H1 (cell line): ENCODE measurements around the gene PTPN21. TPM values are rescaled to one million over a fixed set of nuclear protein-coding genes. Genes with fewer than 3 reads are reported as not detected.

Experiments
- CTCF ChIA-PET: fragments of 300-600 bp; sonication (Branson Sonifier 250); formaldehyde crosslinking; loops from one replicate; lab custom pipeline; 2021; ENCODE audit not compliant: partially characterized antibody; lab: Charles Lee
- POLR2A ChIA-PET: fragments of 300-600 bp; sonication (Branson Sonifier 250); formaldehyde crosslinking; loops from one replicate; lab custom pipeline; 2021; ENCODE audit warnings: inconsistent platforms; ENCODE audit not compliant: partially characterized antibody; lab: Charles Lee
- DNase-seq, 2 experiments: peaks; one replicate each; pipeline versions ENCODE4 v3.0.0 to v3.0.0-alpha.2; 2010 to 2022; ENCODE audit warnings: low spot score in 2 of 2, low read depth in 1 of 2, mixed read lengths in 1 of 2
- FAIRE-seq: peaks from 2 replicates; lab custom pipeline; 2011; peaks lifted over from hg19 to GRCh38; lab: Jason Lieb, UNC
- H2AFZ ChIP-seq: 2 replicates; pipeline ENCODE4 v1.8.1; 2012; ENCODE audit warnings: low read length, inconsistent platforms
- H2AK5ac ChIP-seq: 2 replicates; pipeline ENCODE4 v1.6.1; 2013; ENCODE audit warnings: low read depth, low read length
- H2BK120ac ChIP-seq: replicated peaks from 2 replicates; pipeline ENCODE3; 2013; ENCODE audit warnings: low read depth, low read length, inconsistent platforms
- H2BK12ac ChIP-seq: 2 replicates; pipeline ENCODE4 v1.6.1; 2013; ENCODE audit warnings: low read depth, low read length
- H2BK15ac ChIP-seq: 2 replicates; pipeline ENCODE4 v1.6.1; 2013; ENCODE audit warnings: low read length
- H2BK20ac ChIP-seq: 2 replicates; pipeline ENCODE4 v1.6.1; 2013; ENCODE audit warnings: low read length
- H2BK5ac ChIP-seq: 2 replicates; pipeline ENCODE4 v1.6.1; 2013; ENCODE audit warnings: low read depth, low read length
- H3K14ac ChIP-seq: 2 replicates; pipeline ENCODE4 v1.6.1; 2013; ENCODE audit warnings: inconsistent platforms; ENCODE audit not compliant: insufficient read length
- H3K18ac ChIP-seq: 2 replicates; pipeline ENCODE4 v1.6.1; 2013; ENCODE audit warnings: low read length; ENCODE audit errors: extremely low read depth
- H3K23ac ChIP-seq: 2 replicates; pipeline ENCODE4 v1.6.1; 2013; ENCODE audit warnings: inconsistent platforms; ENCODE audit not compliant: insufficient read length
- H3K23me2 ChIP-seq: 2 replicates; pipeline ENCODE4 v1.6.1; 2013; ENCODE audit warnings: low read depth, low read length
- H3K27ac ChIP-seq: 2 replicates; pipeline ENCODE4 v1.6.1; 2011; ENCODE audit warnings: low read depth, low read length, inconsistent platforms
- H3K27me3 ChIP-seq, 4 experiments: replicated peaks in 1 of 4; 1 replicate in 1 of 4; 2 replicates in 3 of 4; pipeline versions ENCODE4 v1.6.1 to v1.8.1; 2011 to 2013; ENCODE audit warnings: low read length in 3 of 4, mild to moderate bottlenecking in 3 of 4, inconsistent platforms in 2 of 4, mixed read lengths in 2 of 4, moderate library complexity in 1 of 4; ENCODE audit not compliant: control insufficient read depth in 3 of 4, insufficient read depth in 3 of 4; ENCODE audit errors: extremely low read depth in 1 of 4
- H3K36me3 ChIP-seq, 4 experiments: 2 replicates each; pipeline versions ENCODE4 v1.6.1 to v1.8.1; 2011 to 2013; ENCODE audit warnings: mild to moderate bottlenecking in 4 of 4, low read length in 3 of 4, moderate library complexity in 2 of 4, control low read depth in 1 of 4, inconsistent platforms in 1 of 4; ENCODE audit not compliant: insufficient read depth in 4 of 4, control insufficient read depth in 2 of 4
- H3K4ac ChIP-seq: replicated peaks from 2 replicates; pipeline ENCODE3; 2013; ENCODE audit warnings: low read length, low read depth, mixed read lengths, inconsistent platforms; ENCODE audit not compliant: insufficient read length
- H3K4me1 ChIP-seq, 4 experiments: replicated peaks in 1 of 4; 1 replicate in 1 of 4; 2 replicates in 3 of 4; pipeline versions ENCODE4 v1.6.1 to v1.8.1; 2011 to 2013; ENCODE audit warnings: low read length in 3 of 4, inconsistent platforms in 2 of 4, mixed read lengths in 1 of 4; ENCODE audit not compliant: insufficient read depth in 4 of 4, control insufficient read depth in 3 of 4
- H3K4me2 ChIP-seq, 2 experiments: 2 replicates each; pipeline versions ENCODE4 v1.6.1 to v1.8.1; 2011 to 2013; ENCODE audit warnings: low read depth in 2 of 2, low read length in 2 of 2, control low read depth in 1 of 2, inconsistent platforms in 1 of 2, mild to moderate bottlenecking in 1 of 2; ENCODE audit not compliant: insufficient read depth in 1 of 2
- H3K4me3 ChIP-seq, 4 experiments: fragments of 200-600, 300-600 bp in 1 of 4; sonication (generic), shearing (Covaris generic), sonication (Bioruptor Twin) in 1 of 4; 2 replicates each; pipeline versions ENCODE4 v1.5.1 to v1.8.1; 2011 to 2016; ENCODE audit warnings: low read length in 4 of 4, low read depth in 3 of 4, control low read depth in 2 of 4, inconsistent platforms in 2 of 4, mild to moderate bottlenecking in 2 of 4, mixed read lengths in 1 of 4, moderate library complexity in 1 of 4; ENCODE audit not compliant: insufficient read depth in 2 of 4; ENCODE audit errors: extremely low read depth in 1 of 4
- H3K56ac ChIP-seq: replicated peaks from 2 replicates; pipeline ENCODE3; 2013; ENCODE audit warnings: low read depth, mild to moderate bottlenecking, mixed read lengths, low read length, inconsistent platforms; ENCODE audit not compliant: insufficient read length
- H3K79me1 ChIP-seq: 2 replicates; pipeline ENCODE4 v1.6.1; 2013; ENCODE audit warnings: low read depth, low read length, control low read depth
- H3K79me2 ChIP-seq, 2 experiments: 2 replicates each; pipeline versions ENCODE4 v1.6.1 to v1.8.1; 2012 to 2013; ENCODE audit warnings: low read length in 2 of 2, mild to moderate bottlenecking in 2 of 2, inconsistent platforms in 1 of 2; ENCODE audit not compliant: insufficient read depth in 2 of 2, control insufficient read depth in 1 of 2
- H3K9ac ChIP-seq, 4 experiments: replicated peaks in 1 of 4; 1 replicate in 1 of 4; 2 replicates in 3 of 4; pipeline versions ENCODE4 v1.6.1 to v1.8.1; 2011 to 2013; ENCODE audit warnings: low read depth in 3 of 4, low read length in 3 of 4, control low read depth in 2 of 4, mild to moderate bottlenecking in 2 of 4, moderate library complexity in 2 of 4, inconsistent platforms in 1 of 4; ENCODE audit errors: extremely low read depth in 1 of 4
- H3K9me3 ChIP-seq, 2 experiments: 2 replicates each; pipeline versions ENCODE4 v1.6.1 to v1.8.1; 2012 to 2013; ENCODE audit warnings: mild to moderate bottlenecking in 2 of 2, moderate library complexity in 2 of 2, control low read depth in 1 of 2, inconsistent platforms in 1 of 2, low read depth in 1 of 2, low read length in 1 of 2, mixed read lengths in 1 of 2; ENCODE audit not compliant: insufficient read depth in 2 of 2
- H4K20me1 ChIP-seq, 2 experiments: replicated peaks in 1 of 2; 2 replicates each; pipeline versions ENCODE3 to v1.8.1; 2011 to 2013; ENCODE audit warnings: inconsistent platforms in 2 of 2, low read length in 2 of 2, mild to moderate bottlenecking in 1 of 2; ENCODE audit not compliant: insufficient read depth in 2 of 2, control insufficient read depth in 1 of 2
- H4K5ac ChIP-seq: 2 replicates; pipeline ENCODE4 v1.6.1; 2013; ENCODE audit warnings: low read length, low read depth, mixed read lengths, inconsistent platforms; ENCODE audit not compliant: insufficient read length
- H4K8ac ChIP-seq: 2 replicates; pipeline ENCODE4 v1.8.0; 2013; ENCODE audit warnings: mild to moderate bottlenecking, moderate library complexity, low read length, inconsistent platforms; ENCODE audit not compliant: insufficient read depth; ENCODE audit errors: extremely low read depth
- H4K91ac ChIP-seq: replicated peaks from 2 replicates; pipeline ENCODE3; 2013; ENCODE audit warnings: low read length, mixed read lengths, inconsistent platforms; ENCODE audit not compliant: insufficient read length
- CEBPB ChIP-seq: IDR thresholded peaks from 2 replicates; pipeline ENCODE4 v1.6.1; 2012; ENCODE audit warnings: low read depth, low read length
- CTBP2 ChIP-seq: IDR thresholded peaks from 2 replicates; pipeline ENCODE4 v1.7.0; 2011; ENCODE audit warnings: borderline replicate concordance, mild to moderate bottlenecking, moderate library complexity, mixed read lengths, low read length; ENCODE audit not compliant: insufficient read depth, insufficient read length
- GTF2F1 ChIP-seq: IDR thresholded peaks from 2 replicates; pipeline ENCODE4 v1.6.1; 2012; ENCODE audit warnings: low read depth, low read length, improper control_type of control experiment, borderline replicate concordance
- HDAC6 ChIP-seq: IDR thresholded peaks from one replicate; pipeline ENCODE4 v1.7.1; 2012; ENCODE audit warnings: low read depth, mild to moderate bottlenecking, inconsistent platforms, low read length, moderate library complexity
- MAFK ChIP-seq: IDR thresholded peaks from 2 replicates; pipeline ENCODE4 v1.6.1; 2012; ENCODE audit warnings: low read depth, mild to moderate bottlenecking, improper control_type of control experiment, low read length
- NANOG ChIP-seq: IDR thresholded peaks from 2 replicates; pipeline ENCODE4 v1.6.1; 2011; ENCODE audit warnings: low read length, low read depth, mild to moderate bottlenecking, inconsistent platforms; ENCODE audit not compliant: insufficient read depth, poor library complexity, severe bottlenecking
- NRF1 ChIP-seq: IDR thresholded peaks from 2 replicates; pipeline ENCODE4 v1.6.1; 2011; ENCODE audit warnings: mild to moderate bottlenecking, low read depth, low read length, improper control_type of control experiment
- POLR2A ChIP-seq, 2 experiments: IDR thresholded peaks; 1 replicate in 1 of 2; 2 replicates in 1 of 2; pipeline ENCODE4 v1.6.1; 2011; ENCODE audit warnings: low read depth in 2 of 2, low read length in 2 of 2, mild to moderate bottlenecking in 2 of 2; ENCODE audit errors: control extremely low read depth in 1 of 2
- POU5F1 ChIP-seq: IDR thresholded peaks from 2 replicates; pipeline ENCODE4 v1.6.1; 2011; ENCODE audit warnings: low read depth, mild to moderate bottlenecking, low read length, moderate library complexity
- SIRT6 ChIP-seq: IDR thresholded peaks from one replicate; pipeline ENCODE4 v1.7.1; 2012; ENCODE audit warnings: low read length, inconsistent platforms
- SIX5 ChIP-seq: IDR thresholded peaks from 2 replicates; pipeline ENCODE4 v1.6.1; 2011; ENCODE audit warnings: mild to moderate bottlenecking, low read depth, low read length
- SP2 ChIP-seq: IDR thresholded peaks from 2 replicates; pipeline ENCODE4 v1.6.1; 2012; ENCODE audit warnings: mild to moderate bottlenecking, low read length, inconsistent platforms
- TAF7 ChIP-seq: optimal IDR thresholded peaks from 2 replicates; pipeline ENCODE3; 2011; ENCODE audit warnings: low read depth, mild to moderate bottlenecking, inconsistent platforms, low read length, moderate library complexity, borderline replicate concordance
- TCF12 ChIP-seq: IDR thresholded peaks from 2 replicates; pipeline ENCODE4 v1.6.1; 2011; ENCODE audit warnings: low read depth, mild to moderate bottlenecking, low read length
- WGBS, 2 experiments: shearing (Covaris generic) in 1 of 2; methylation state at CpG; one replicate each; pipeline versions ENCODE4 v1.1.6 to v1.1.7; 2013 to 2015; ENCODE audit warnings: low lambda C conversion rate in 2 of 2, mixed read lengths in 2 of 2, inconsistent platforms in 1 of 2, low coverage in 1 of 2, missing lambda C conversion rate in 1 of 2; ENCODE audit not compliant: insufficient replicate concordance in 2 of 2, insufficient coverage in 1 of 2, insufficient read length in 1 of 2; ENCODE audit errors: extremely low coverage in 1 of 2, missing lambda C conversion rate in 1 of 2; 5-methylcytosine and 5-hydroxymethylcytosine counted together
- polyA plus RNA-seq, 7 experiments: library from polyadenylated mRNA; depleted of rRNA in 3 of 7; stranded (reverse) in 5 of 7; unstranded in 2 of 7; fragments of >200 nt in 5 of 7; fragments of 200-250 nt in 2 of 7; gene quantifications; 1 replicate in 5 of 7; 2 replicates in 1 of 7; 4 replicates in 1 of 7; pipeline versions ENCODE4 v1.2.1 to v1.2.3, GENCODE V29; 2011 to 2013; ENCODE audit warnings: missing spikeins in 2 of 7, mixed read lengths in 2 of 7
- total RNA-seq: library from RNA; stranded (reverse); fragmentation: NEBNext Ultra II Directional; extraction: Animal tissue kit (Norgen Biotek cat#: 25700); gene quantifications from 2 replicates; pipeline ENCODE4 v1.2.1, GENCODE V29; 2021

The PTPN21 gene
- total and polyA plus RNA-seq, 2 of the 8 experiments (the other 6 are each of a cell fraction or from before 2014, with no cell fraction given): 6.5 to 16.1 TPM

GRCh38 chr14:88488897-88489296 is 65.9 kb downstream of the PTPN21 start:
- H3K4me3 ChIP-seq: no peak overlapping the region
- no peak overlapping the region for H2AK5ac ChIP-seq
- no peak overlapping the region for H3K4ac ChIP-seq
- no peak overlapping the region for H3K23ac ChIP-seq
- no peak overlapping the region for H2BK120ac ChIP-seq
- TF ChIP-seq TCF12 (no peak), NRF1 (no peak), MAFK (no peak), CTBP2 (no peak), TAF7 (no peak), SIRT6 (no peak), NANOG (no peak), GTF2F1 (no peak), POU5F1 (no peak), CEBPB (no peak), HDAC6 (no peak), SIX5 (no peak), POLR2A (IDR thresholded peaks at IDR 0.05; ENCODE audit: control extremely low read depth in 1 of 2, low read depth in 2 of 2, low read length in 2 of 2) (no peak), SP2 (no peak)
- no peak overlapping the region for H4K5ac ChIP-seq
- CTCF ChIA-PET: interaction anchor here (0.7 to 2.0 kb wide), 6 partner anchors 8 to 320 kb away, joined by 3 to 7 read pairs (median 6); no protein-coding TSS in a partner anchor
- no peak overlapping the region for H2BK20ac ChIP-seq
- peaks cover 0 to 9% (median 6%) of the 10 kb centered on the region in 4 experiments; a peak in 5 of 7 replicates for H3K4me1 ChIP-seq
- no peaks in the 10 kb centered on the region for H3K79me2 ChIP-seq
- no peak overlapping the region for H4K8ac ChIP-seq
- no peaks in the 10 kb centered on the region for H3K79me1 ChIP-seq
- DNase-seq (no peak), FAIRE-seq (no peak)
- no peak overlapping the region for H3K18ac ChIP-seq
- 0 out of 2 replicates have a peak, but pooled peaks cover 2% of the 10 kb centered on the region for H3K23me2 ChIP-seq
- H3K27ac ChIP-seq: no peak overlapping the region
- POLR2A ChIA-PET: no interaction called here
- H3K4me2 ChIP-seq: no peak overlapping the region
- H2BK5ac ChIP-seq: no peak overlapping the region
- H4K91ac ChIP-seq: no peak overlapping the region
- H4K20me1 ChIP-seq: peaks cover 0 to 2% of the 10 kb centered on the region in 2 experiments
- H2AFZ ChIP-seq: no peak overlapping the region
- no peaks in the 10 kb centered on the region for H3K27me3 ChIP-seq
- H3K56ac ChIP-seq: no peak overlapping the region
- H3K9me3 ChIP-seq: no peaks in the 10 kb centered on the region
- 93% methylated on average over 6 of the region's 6 CpGs; no CpG with 5 or more reads in 1 of the 2 experiments for WGBS, 2 experiments
- H2BK15ac ChIP-seq: no peak overlapping the region
- no peak overlapping the region for H3K9ac ChIP-seq
- H2BK12ac ChIP-seq: no peak overlapping the region
- H3K36me3 ChIP-seq: no peaks in the 10 kb centered on the region; a peak in 1 of 8 replicates
- no peak overlapping the region for H3K14ac ChIP-seq
